Bronchial epithelial cell (primary cell): Measurements from ENCODE around the gene SPEG. TPM values are rescaled to one million over a fixed set of nuclear protein-coding genes. Genes with fewer than 3 reads are reported as not detected.

Source experiments
- DNase-seq: peaks from one replicate; pipeline ENCODE4 v3.0.0-alpha.2; 2010; ENCODE audit warnings: low read depth
- FAIRE-seq: peaks from 2 replicates; lab custom pipeline; 2011; peaks lifted over from hg19 to GRCh38; lab: Jason Lieb, UNC
- H3K27me3 ChIP-seq: 2 replicates; pipeline ENCODE4 v1.5.1; 2011; ENCODE audit warnings: low read length; ENCODE audit not compliant: control insufficient read depth, insufficient read depth
- H3K36me3 ChIP-seq: 2 replicates; pipeline ENCODE4 v1.5.1; 2011; ENCODE audit warnings: low read length; ENCODE audit not compliant: control insufficient read depth, insufficient read depth
- H3K4me3 ChIP-seq: 2 replicates; pipeline ENCODE4 v1.5.1; 2011; ENCODE audit warnings: mild to moderate bottlenecking, low read depth, low read length, control low read depth
- total RNA-seq: library from RNA; depleted of rRNA; stranded (reverse); fragments of >200 nt; gene quantifications from 2 replicates; pipeline ENCODE4 v1.2.1, GENCODE V29; 2014
- TF ChIP-seq, protein P1 (sequence below): IDR thresholded peaks from 2 replicates; pipeline ENCODE4 v1.5.1; 2011; ENCODE audit warnings: mild to moderate bottlenecking, moderate library complexity, low read length, control low read depth, inconsistent platforms; ENCODE audit not compliant: insufficient read depth, severe bottlenecking

The SPEG gene
- total RNA-seq, 1 donor from 2014 or later = 1.8 TPM

- TF ChIP-seq, protein P1, sequence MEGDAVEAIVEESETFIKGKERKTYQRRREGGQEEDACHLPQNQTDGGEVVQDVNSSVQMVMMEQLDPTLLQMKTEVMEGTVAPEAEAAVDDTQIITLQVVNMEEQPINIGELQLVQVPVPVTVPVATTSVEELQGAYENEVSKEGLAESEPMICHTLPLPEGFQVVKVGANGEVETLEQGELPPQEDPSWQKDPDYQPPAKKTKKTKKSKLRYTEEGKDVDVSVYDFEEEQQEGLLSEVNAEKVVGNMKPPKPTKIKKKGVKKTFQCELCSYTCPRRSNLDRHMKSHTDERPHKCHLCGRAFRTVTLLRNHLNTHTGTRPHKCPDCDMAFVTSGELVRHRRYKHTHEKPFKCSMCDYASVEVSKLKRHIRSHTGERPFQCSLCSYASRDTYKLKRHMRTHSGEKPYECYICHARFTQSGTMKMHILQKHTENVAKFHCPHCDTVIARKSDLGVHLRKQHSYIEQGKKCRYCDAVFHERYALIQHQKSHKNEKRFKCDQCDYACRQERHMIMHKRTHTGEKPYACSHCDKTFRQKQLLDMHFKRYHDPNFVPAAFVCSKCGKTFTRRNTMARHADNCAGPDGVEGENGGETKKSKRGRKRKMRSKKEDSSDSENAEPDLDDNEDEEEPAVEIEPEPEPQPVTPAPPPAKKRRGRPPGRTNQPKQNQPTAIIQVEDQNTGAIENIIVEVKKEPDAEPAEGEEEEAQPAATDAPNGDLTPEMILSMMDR = no peak
- Histone ChIP-seq H3K36me3 (no peaks in the 10 kb centered on the region), H3K27me3 (peaks cover 14% of the 10 kb centered on the region), H3K4me3 (no peak overlapping the region)
- FAIRE-seq = no peak
- DNase-seq = no peak
Observed at GRCh38 chr2:219494952-219495530, 60.4 kb downstream of the SPEG start.

DNA sequence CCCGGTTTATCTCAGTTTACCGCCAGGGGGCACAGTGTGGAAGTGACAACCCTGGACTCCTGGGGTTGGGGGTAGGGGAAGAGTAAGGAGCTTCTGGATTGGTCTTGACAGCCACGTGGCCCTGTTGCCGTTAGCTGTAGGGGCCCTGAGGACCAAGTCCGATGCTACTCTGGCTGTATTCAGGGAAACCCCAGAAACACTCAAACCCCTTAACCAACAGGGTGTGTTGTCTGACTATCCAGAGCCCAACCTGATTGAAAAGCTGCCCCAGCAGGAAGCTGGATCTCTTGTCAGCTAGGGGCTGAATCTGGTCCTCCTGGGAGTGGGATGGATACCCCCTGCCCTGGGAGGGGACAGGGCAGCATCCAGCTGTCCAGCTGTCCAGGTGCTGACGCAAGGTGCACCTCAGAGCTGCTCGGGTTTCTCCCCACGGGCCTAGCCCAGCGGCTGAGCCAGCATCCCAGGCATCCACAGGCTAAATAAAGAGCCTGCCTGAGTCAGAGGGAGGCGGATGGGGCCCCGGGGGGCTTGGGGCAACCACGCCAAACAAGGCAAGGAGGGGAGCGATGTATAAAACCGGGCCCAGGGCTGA, 61.0 kb downstream of the SPEG start:
- Histone ChIP-seq H3K4me3 (no peak overlapping the region), H3K27me3 (peaks cover 14% of the 10 kb centered on the region), H3K36me3 (no peaks in the 10 kb centered on the region)
- FAIRE-seq (no peak), DNase-seq (peak; percentile 48)
- TF ChIP-seq, protein P1 = peak; percentile 56

- TF ChIP-seq, protein P1 = no peak
- H3K4me3 ChIP-seq = no peak overlapping the region
- H3K27me3 ChIP-seq = peaks cover 14% of the 10 kb centered on the region
Observed at GRCh38 chr2:219496247-219496824, 61.7 kb downstream of the SPEG start.

GRCh38 chr2:219496825-219497494, 62.3 kb downstream of the SPEG start:
- no peak for FAIRE-seq
- no peak overlapping the region for H3K4me3 ChIP-seq

More at GRCh38 chr2:219496247-219496824, 61.7 kb downstream of the SPEG start:
- no peak for FAIRE-seq
- no peaks in the 10 kb centered on the region for H3K36me3 ChIP-seq
- no peak for DNase-seq

GRCh38 chr2:219497495-219498279, 63.0 kb downstream of the SPEG start:
- DNase-seq = peak; percentile 46
- H3K36me3 ChIP-seq = peaks cover 6% of the 10 kb centered on the region
- TF ChIP-seq, protein P1 = no peak
- FAIRE-seq = no peak
- peaks cover 14% of the 10 kb centered on the region for H3K27me3 ChIP-seq
- peak overlapping the region; percentile 79 for H3K4me3 ChIP-seq

More at GRCh38 chr2:219496825-219497494, 62.3 kb downstream of the SPEG start:
- peaks cover 2% of the 10 kb centered on the region for H3K36me3 ChIP-seq
- no peak for DNase-seq
- H3K27me3 ChIP-seq = peaks cover 14% of the 10 kb centered on the region
- TF ChIP-seq, protein P1 = no peak
